Activated CD4-positive, alpha-beta T cell treated with anti-CD3 and anti-CD28 coated beads for 4 hours (primary cell): ENCODE data around the gene SEC61A1.

Experiments
- DNase-seq, 2 donors: peaks; one replicate each; pipeline ENCODE4 v3.0.0-alpha.2; 2020

Gene SEC61A1

DNA sequence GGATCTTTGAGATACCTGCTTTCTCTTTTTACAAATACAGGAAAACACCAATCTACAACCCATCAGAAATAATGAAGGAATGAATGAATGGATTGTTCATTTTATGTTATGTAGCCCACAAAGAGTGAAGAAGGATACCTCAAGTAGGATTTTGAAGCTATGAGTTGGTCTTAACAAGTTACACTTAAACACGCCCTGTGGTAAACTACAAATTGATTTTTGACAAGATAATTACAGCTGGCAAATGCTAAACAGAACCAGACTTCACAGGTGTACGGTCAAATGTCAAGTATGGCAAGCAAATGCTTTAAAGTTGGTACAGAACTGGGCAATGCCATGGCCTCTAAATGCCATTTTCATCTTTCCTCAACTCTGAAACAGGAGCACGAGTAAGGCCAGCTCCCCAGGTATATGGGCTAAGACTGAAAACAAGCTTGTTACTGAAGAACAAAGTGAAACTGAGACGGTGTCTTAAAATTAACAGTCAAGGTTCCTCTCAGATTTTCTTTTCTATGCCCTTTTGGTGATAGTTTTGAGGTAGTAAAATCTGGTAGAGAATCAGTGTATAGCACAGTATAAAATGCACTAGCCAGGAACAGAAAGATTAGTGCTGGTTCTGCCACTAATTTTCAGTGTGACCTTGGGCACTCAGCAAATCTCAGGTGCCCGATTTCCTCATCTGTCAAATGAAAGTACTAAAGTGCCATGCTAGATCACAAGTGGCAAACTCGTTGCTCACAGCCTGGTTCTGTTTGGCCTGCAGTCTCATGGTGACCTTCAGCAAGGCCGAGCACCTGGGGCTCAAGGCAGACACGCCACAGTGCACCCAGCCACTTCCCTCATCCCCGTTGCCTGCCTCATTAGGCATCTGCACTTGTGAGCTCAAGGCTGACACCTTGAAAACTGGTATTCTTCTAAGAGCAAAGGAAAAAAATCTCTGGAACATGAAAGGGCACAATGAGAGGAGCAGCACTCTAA lies 61.9 kb downstream of the SEC61A1 start:
- DNase-seq = no peak
